Measurements from ENCODE around the gene ARID1B.

ARID1B gene

DNA sequence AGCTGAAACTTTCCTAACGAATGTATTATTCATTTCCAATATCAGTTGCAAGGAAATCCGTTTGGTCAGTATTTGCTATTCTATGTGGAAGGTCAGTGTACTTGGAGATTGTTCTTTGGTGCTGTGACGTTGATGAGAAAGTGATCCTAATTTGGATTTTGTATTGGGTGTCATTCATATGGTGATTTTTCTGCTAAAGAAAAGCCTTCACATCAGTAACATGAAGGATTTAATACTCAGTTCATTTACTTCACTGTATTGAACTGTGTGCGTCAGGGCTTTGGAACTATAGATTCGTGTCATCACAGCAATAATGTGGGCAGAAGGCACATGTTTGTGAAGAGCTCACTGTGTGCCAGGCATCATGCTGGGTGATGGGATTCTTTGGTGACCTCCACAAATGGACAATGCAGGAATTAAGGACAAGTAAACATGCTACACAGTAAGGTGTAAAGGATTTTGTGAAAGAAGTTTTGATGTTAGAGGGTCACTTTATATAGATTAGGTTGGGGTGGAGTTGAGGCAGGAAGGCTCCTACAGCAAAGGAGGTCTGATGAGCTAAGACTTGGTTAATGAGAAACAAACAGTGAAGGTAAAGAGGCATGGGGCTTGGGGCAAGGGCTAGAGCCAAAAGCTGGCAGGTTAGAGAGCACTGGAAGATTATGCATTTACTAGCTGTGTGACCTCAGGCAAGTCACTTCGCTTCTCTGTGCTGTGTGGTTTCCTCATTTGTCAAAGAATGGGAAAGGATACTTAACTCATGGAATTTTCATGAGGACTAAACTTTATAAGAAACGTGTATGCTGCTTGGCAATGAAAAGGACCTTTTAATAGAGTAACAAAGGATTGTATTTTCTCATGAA is 12.1 kb downstream of the ARID1B start:
- no peak overlapping the region for H3K4me3 ChIP-seq (ENCODE audit: low read depth, low read length, poor library complexity, severe bottlenecking)
- H3K9ac ChIP-seq (ENCODE audit: low read length) = no peak overlapping the region
- H4K20me1 ChIP-seq (ENCODE audit: insufficient read depth, low read length) = 0 out of 2 replicates have a peak, but pooled peaks cover 3% of the 10 kb centered on the region
- H3K27ac ChIP-seq (ENCODE audit: low read depth, low read length, poor library complexity, severe bottlenecking) = peak overlapping the region; percentile 66
- no peak overlapping the region for H2AFZ ChIP-seq (ENCODE audit: low read length)
- no peaks in the 10 kb centered on the region for H3K27me3 ChIP-seq (ENCODE audit: insufficient read depth, low read length)
- peak overlapping the region; percentile 56; the same call in 1 of the 2 replicates for H3K4me2 ChIP-seq (ENCODE audit: low read length)
- H3K79me2 ChIP-seq (ENCODE audit: insufficient read depth, low read length) = peaks cover 99% of the 10 kb centered on the region
- peaks cover 20% of the 10 kb centered on the region for H3K36me3 ChIP-seq (ENCODE audit: insufficient read depth, low read length)
- H3F3A ChIP-seq (ENCODE audit: insufficient read depth, low read length) = no peaks in the 10 kb centered on the region
- H3K4me1 ChIP-seq (ENCODE audit: insufficient read depth, low read length, severe bottlenecking) = peaks cover 100% of the 10 kb centered on the region
- H3K9me2 ChIP-seq (ENCODE audit: low read depth, low read length) = no peaks in the 10 kb centered on the region
- TF ChIP-seq, protein P1, sequence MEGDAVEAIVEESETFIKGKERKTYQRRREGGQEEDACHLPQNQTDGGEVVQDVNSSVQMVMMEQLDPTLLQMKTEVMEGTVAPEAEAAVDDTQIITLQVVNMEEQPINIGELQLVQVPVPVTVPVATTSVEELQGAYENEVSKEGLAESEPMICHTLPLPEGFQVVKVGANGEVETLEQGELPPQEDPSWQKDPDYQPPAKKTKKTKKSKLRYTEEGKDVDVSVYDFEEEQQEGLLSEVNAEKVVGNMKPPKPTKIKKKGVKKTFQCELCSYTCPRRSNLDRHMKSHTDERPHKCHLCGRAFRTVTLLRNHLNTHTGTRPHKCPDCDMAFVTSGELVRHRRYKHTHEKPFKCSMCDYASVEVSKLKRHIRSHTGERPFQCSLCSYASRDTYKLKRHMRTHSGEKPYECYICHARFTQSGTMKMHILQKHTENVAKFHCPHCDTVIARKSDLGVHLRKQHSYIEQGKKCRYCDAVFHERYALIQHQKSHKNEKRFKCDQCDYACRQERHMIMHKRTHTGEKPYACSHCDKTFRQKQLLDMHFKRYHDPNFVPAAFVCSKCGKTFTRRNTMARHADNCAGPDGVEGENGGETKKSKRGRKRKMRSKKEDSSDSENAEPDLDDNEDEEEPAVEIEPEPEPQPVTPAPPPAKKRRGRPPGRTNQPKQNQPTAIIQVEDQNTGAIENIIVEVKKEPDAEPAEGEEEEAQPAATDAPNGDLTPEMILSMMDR (IDR thresholded peaks at IDR 0.05; ENCODE audit: low read length) = no peak
- TF ChIP-seq EZH2 (IDR thresholded peaks at IDR 0.05; ENCODE audit: borderline replicate concordance, low read length) = no peak
- H3K9me3 ChIP-seq (ENCODE audit: low read length) = no peaks in the 10 kb centered on the region

DNA sequence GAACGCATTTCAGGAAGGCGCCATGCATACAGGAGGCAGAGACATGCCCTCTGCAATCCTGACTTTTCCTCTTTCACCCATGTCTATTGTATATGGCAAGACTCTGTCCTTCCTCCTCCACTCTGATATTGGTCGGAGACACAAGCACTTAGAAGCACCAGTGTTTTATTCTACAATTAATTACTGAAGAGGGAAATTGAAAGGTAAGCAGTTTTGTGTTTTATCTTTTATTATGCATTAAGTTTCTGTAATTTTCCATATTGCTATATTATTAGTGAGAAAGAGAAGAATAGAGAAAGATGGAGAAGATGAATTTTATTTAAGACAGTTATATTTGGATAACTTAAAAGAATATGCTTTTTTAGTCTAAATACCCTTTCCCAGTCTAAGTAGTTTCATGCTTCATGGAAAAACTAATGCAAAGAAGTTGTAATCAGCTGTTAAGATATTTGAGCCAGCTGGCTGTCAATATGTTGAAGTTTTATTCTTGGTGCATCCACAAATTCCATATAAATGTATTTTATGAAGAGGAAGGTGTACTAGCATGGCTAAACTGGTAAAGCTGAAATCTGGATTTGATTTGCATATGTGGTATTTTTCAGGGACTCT is 13.6 kb downstream of the ARID1B start:
- TF ChIP-seq, protein P1 (IDR thresholded peaks at IDR 0.05; ENCODE audit: low read length) = no peak
- TF ChIP-seq EZH2 (IDR thresholded peaks at IDR 0.05; ENCODE audit: borderline replicate concordance, low read length) = no peak
- H3F3A ChIP-seq (ENCODE audit: insufficient read depth, low read length) = no peaks in the 10 kb centered on the region
- H3K36me3 ChIP-seq (ENCODE audit: insufficient read depth, low read length) = peaks cover 5% of the 10 kb centered on the region; the same call in 1 of the 2 replicates
- no peaks in the 10 kb centered on the region for H3K27me3 ChIP-seq (ENCODE audit: insufficient read depth, low read length)
- 0 out of 2 replicates have a peak, but pooled peaks cover 3% of the 10 kb centered on the region for H4K20me1 ChIP-seq (ENCODE audit: insufficient read depth, low read length)
- H3K9me3 ChIP-seq (ENCODE audit: low read length) = no peaks in the 10 kb centered on the region
- H3K4me2 ChIP-seq (ENCODE audit: low read length) = peak overlapping the region; percentile 56
- H3K4me3 ChIP-seq (ENCODE audit: low read depth, low read length, poor library complexity, severe bottlenecking) = peak overlapping the region; percentile 42
- H3K4me1 ChIP-seq (ENCODE audit: insufficient read depth, low read length, severe bottlenecking) = peaks cover 100% of the 10 kb centered on the region
- peak overlapping the region; percentile 66 for H3K27ac ChIP-seq (ENCODE audit: low read depth, low read length, poor library complexity, severe bottlenecking)
- H2AFZ ChIP-seq (ENCODE audit: low read length) = no peak overlapping the region
- H3K79me2 ChIP-seq (ENCODE audit: insufficient read depth, low read length) = peaks cover 99% of the 10 kb centered on the region
- H3K9me2 ChIP-seq (ENCODE audit: low read depth, low read length) = no peaks in the 10 kb centered on the region
- no peak overlapping the region for H3K9ac ChIP-seq (ENCODE audit: low read length)

DNA sequence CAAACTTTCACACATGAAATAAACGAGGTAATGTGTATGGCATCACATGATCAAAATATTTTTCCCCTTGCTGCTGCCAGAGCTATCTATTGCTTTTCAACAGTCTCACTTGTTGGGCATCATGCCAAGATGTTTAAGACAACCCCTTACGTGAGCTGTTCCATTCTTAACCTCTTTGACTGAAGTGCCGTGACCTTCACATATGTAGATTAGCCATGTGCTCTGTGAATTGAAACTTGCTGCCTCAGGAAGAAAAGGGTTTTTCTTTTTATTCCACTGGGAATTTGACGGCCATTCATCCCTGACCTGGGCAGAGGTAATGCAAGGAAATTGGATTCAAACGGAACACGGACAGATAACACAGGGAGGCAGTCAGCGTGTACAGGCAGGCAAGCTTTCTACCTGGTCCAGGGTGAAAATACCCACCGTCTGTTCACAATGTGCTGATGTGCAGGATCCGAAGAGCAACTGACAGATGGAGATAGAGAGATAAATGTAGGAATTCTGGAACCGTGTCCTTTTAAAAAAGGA is 14.2 kb downstream of the ARID1B start:
- Histone ChIP-seq H3K4me1 (ENCODE audit: insufficient read depth, low read length, severe bottlenecking) (peaks cover 99% of the 10 kb centered on the region), H2AFZ (ENCODE audit: low read length) (no peak overlapping the region), H3K9me3 (ENCODE audit: low read length) (no peaks in the 10 kb centered on the region), H3K9me2 (ENCODE audit: low read depth, low read length) (no peaks in the 10 kb centered on the region), H3K27ac (ENCODE audit: low read depth, low read length, poor library complexity, severe bottlenecking) (peak overlapping the region; percentile 66), H3K9ac (ENCODE audit: low read length) (peak overlapping the region; percentile 29; the same call in 1 of the 2 replicates), H3K4me2 (ENCODE audit: low read length) (peak overlapping the region; percentile 56), H3K4me3 (ENCODE audit: low read depth, low read length, poor library complexity, severe bottlenecking) (peak overlapping the region; percentile 42), H3K27me3 (ENCODE audit: insufficient read depth, low read length) (no peaks in the 10 kb centered on the region), H3K36me3 (ENCODE audit: insufficient read depth, low read length) (peaks cover 4% of the 10 kb centered on the region; the same call in 1 of the 2 replicates), H3F3A (ENCODE audit: insufficient read depth, low read length) (no peaks in the 10 kb centered on the region), H4K20me1 (ENCODE audit: insufficient read depth, low read length) (0 out of 2 replicates have a peak, but pooled peaks cover 3% of the 10 kb centered on the region), H3K79me2 (ENCODE audit: insufficient read depth, low read length) (peaks cover 99% of the 10 kb centered on the region)
- TF ChIP-seq EZH2 (IDR thresholded peaks at IDR 0.05; ENCODE audit: borderline replicate concordance, low read length) = no peak
- TF ChIP-seq, protein P1 (IDR thresholded peaks at IDR 0.05; ENCODE audit: low read length) = no peak

Measured in OCI-LY1 (cell line).